ENCODE measurements around the gene AREG. TPM values are rescaled to one million over a fixed set of nuclear protein-coding genes. Genes with fewer than 3 reads are reported as not detected.

The AREG gene
- total and polyA plus RNA-seq, 9 of the 15 experiments (the other 6 are each of a cell fraction or from before 2014, with no cell fraction given), result 1.4 to 7.7 (median 5.4) TPM

DNA sequence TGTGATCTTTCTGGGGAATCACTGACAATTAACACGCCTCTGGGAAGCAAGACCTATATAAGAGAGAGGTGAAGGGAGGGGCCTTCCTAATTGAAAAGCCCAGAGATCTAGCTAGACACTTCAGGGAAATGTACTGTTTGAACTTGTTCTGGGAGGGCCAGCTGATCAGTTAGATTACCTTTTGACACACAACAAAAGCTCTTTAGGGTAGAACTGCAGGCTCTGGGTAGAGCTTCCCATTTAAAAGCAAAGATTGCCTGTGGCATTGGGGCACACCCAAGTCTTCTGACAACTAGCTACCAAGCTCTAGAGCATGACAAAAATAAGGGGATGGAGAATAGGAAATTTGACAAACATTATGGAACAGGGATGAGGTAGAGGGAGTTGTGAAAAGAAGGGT, 26.3 kb downstream of the AREG start:
- Histone ChIP-seq H3K4me2 (ENCODE audit: insufficient read depth, low read length) (no peak overlapping the region), H3K9ac (ENCODE audit: insufficient read depth in 1 of 2, low read depth in 2 of 2, low read length in 2 of 2) (no peak overlapping the region), H3K9me1 (ENCODE audit: control insufficient read depth, insufficient read depth, low read length) (no peaks in the 10 kb centered on the region), H3K27ac (ENCODE audit: extremely low read depth, low read depth, low read length) (no peak overlapping the region), H2AFZ (ENCODE audit: low read depth, low read length) (no peak overlapping the region), H3K36me3 (ENCODE audit: control insufficient read depth, insufficient read depth, low read length) (no peaks in the 10 kb centered on the region), H3K4me3 (no peak overlapping the region), H3K79me2 (ENCODE audit: control insufficient read depth, insufficient read depth, low read length) (no peaks in the 10 kb centered on the region), H4K20me1 (replicated peaks; ENCODE audit: control insufficient read depth, insufficient read depth, low read length) (no peaks in the 10 kb centered on the region), H3K27me3 (ENCODE audit: control insufficient read depth in 2 of 2, insufficient read depth in 2 of 2, low read length in 2 of 2) (no peaks in the 10 kb centered on the region), H3K9me3 (replicated peaks; ENCODE audit: control insufficient read depth, insufficient read depth, low read depth, low read length) (no peaks in the 10 kb centered on the region), H3K4me1 (replicated peaks in 1 of 2; ENCODE audit: control insufficient read depth in 2 of 2, insufficient read depth in 2 of 2, low read length in 2 of 2) (peaks cover 0 to 6% of the 10 kb centered on the region in 2 experiments; a peak in 2 of 5 replicates)
- in situ Hi-C loops (cut with MboI) (no loop called here), intact Hi-C loops (cut with micrococcal nuclease) (no loop called here)
- DNase-seq (ENCODE audit: extremely low read depth in 1 of 4, low spot score in 3 of 4) (no peak), FAIRE-seq (no peak), ATAC-seq (peak; percentile 27)
- whole genome bisulfite sequencing (ENCODE audit: insufficient coverage, low coverage, missing lambda C conversion rate), result 62% methylated on average over 1 of the region's 1 CpG
- CTCF ChIA-PET (ENCODE audit: low intra/inter-chr PET ratio), result no interaction called here
- TF ChIP-seq TCF3 (CRISPR knock-in tag; IDR thresholded peaks at IDR 0.05), result no peak
- no peak for TF ChIP-seq ZNF143 (CRISPR knock-in tag; IDR thresholded peaks at IDR 0.05)
- TF ChIP-seq, protein P1, sequence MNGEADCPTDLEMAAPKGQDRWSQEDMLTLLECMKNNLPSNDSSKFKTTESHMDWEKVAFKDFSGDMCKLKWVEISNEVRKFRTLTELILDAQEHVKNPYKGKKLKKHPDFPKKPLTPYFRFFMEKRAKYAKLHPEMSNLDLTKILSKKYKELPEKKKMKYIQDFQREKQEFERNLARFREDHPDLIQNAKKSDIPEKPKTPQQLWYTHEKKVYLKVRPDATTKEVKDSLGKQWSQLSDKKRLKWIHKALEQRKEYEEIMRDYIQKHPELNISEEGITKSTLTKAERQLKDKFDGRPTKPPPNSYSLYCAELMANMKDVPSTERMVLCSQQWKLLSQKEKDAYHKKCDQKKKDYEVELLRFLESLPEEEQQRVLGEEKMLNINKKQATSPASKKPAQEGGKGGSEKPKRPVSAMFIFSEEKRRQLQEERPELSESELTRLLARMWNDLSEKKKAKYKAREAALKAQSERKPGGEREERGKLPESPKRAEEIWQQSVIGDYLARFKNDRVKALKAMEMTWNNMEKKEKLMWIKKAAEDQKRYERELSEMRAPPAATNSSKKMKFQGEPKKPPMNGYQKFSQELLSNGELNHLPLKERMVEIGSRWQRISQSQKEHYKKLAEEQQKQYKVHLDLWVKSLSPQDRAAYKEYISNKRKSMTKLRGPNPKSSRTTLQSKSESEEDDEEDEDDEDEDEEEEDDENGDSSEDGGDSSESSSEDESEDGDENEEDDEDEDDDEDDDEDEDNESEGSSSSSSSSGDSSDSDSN (IDR thresholded peaks at IDR 0.05; ENCODE audit: borderline replicate concordance in 1 of 2, low read depth in 2 of 2, low read length in 2 of 2), result no peak
- no peak for TF ChIP-seq HMGN3 (IDR thresholded peaks at IDR 0.05; ENCODE audit: borderline replicate concordance, extremely low read depth, insufficient read length, low read depth, low read length)
- TF ChIP-seq ZNF324 (CRISPR knock-in tag; IDR thresholded peaks at IDR 0.05), result no peak
- no peak for TF ChIP-seq CAMTA2 (CRISPR knock-in tag; conservative IDR thresholded peaks at IDR 0.05)
- no peak for TF ChIP-seq KAT7 (CRISPR knock-in tag; IDR thresholded peaks at IDR 0.05; ENCODE audit: borderline replicate concordance)
- no peak for TF ChIP-seq EHMT2 (IDR thresholded peaks at IDR 0.05)
- TF ChIP-seq FUS (optimal IDR thresholded peaks at IDR 0.05; ENCODE audit: low read depth, low read length), result no peak
- TF ChIP-seq ZNF253 (CRISPR knock-in tag; conservative IDR thresholded peaks at IDR 0.05), result no peak
- TF ChIP-seq RB1 (IDR thresholded peaks at IDR 0.05; ENCODE audit: low read depth), result no peak
- POLR2A ChIA-PET, result interaction anchor here (0.8 kb wide), 1 partner anchor 1049 kb away, joined by 3 read pairs; no protein-coding TSS in a partner anchor
- BruUV-seq (replicated peaks), result no TSS peak

All from K562 (cell line).